HCT116 (cell line): ENCODE data around the gene ICOS. TPM values are rescaled to one million over a fixed set of nuclear protein-coding genes. Genes with fewer than 3 reads are reported as not detected.

Experiments
- ATAC-seq: fragments of 200-7000 bp; cut with Tn5 transposase; 2 replicates; pipeline ENCODE4 v1.9.1; 2020; ENCODE audit warnings: mild to moderate bottlenecking, moderate library complexity
- BruUV-seq: library from RNA; stranded (reverse); fragments of 400-500 nt; replicated peaks from 2 replicates; lab custom pipeline; 2021; lab: Mats Ljungman, UMichigan
- CTCF ChIA-PET: fragments of 300-600 bp; sonication (Branson Sonifier 250); formaldehyde crosslinking; loops from one replicate; lab custom pipeline; 2021; ENCODE audit warnings: antibody characterized with exemption; lab: Charles Lee
- POLR2A ChIA-PET: fragments of 300-600, 350-600 bp; sonication (Branson Sonifier 250); formaldehyde crosslinking; loops from one replicate; lab custom pipeline; 2021; ENCODE audit warnings: antibody characterized with exemption; lab: Charles Lee
- RAD21 ChIA-PET, 2 experiments: fragments of 300-600 bp; sonication (Branson Sonifier 250); formaldehyde crosslinking; loops; one replicate each; lab custom pipeline; 2023; ENCODE audit warnings: low total read pairs in 2 of 2; ENCODE audit not compliant: uncharacterized antibody in 2 of 2, unreplicated experiment in 2 of 2, low non-redundant PET in 1 of 2; lab: Charles Lee
- DNase-seq: peaks from one replicate; pipeline ENCODE4 v3.0.0-alpha.2; 2010; ENCODE audit warnings: low read depth, low spot score
- H2AFZ ChIP-seq: fragments of 200-600 bp; shearing (Covaris generic), sonication (generic); 2 replicates; pipeline ENCODE4 v1.6.1; 2017; ENCODE audit warnings: low read depth, mixed run types, mixed read lengths, antibody characterized with exemption, low read length; ENCODE audit not compliant: poor library complexity, severe bottlenecking
- H3K27ac ChIP-seq: 2 replicates; pipeline ENCODE4 v1.5.1; 2012; ENCODE audit warnings: low read depth, low read length
- H3K27me3 ChIP-seq: fragments of 200-600 bp; sonication (generic); 2 replicates; pipeline ENCODE4 v1.6.1; 2016; ENCODE audit warnings: mixed run types, low read length, mixed read lengths; ENCODE audit not compliant: insufficient read depth
- H3K36me3 ChIP-seq, 2 experiments: fragments of 200-500 bp in 1 of 2; fragments of 200-600 bp in 1 of 2; sonication (Bioruptor generic) in 1 of 2; sonication (generic) in 1 of 2; 2 replicates each; pipeline versions ENCODE4 v1.5.1 to v1.6.1; 2014 to 2016; ENCODE audit warnings: low read length in 2 of 2, inconsistent platforms in 1 of 2, mixed read lengths in 1 of 2, mixed run types in 1 of 2; ENCODE audit not compliant: insufficient read depth in 2 of 2, control insufficient read depth in 1 of 2
- H3K4me1 ChIP-seq, 2 experiments: fragments of 200-600 bp in 1 of 2; sonication (generic) in 1 of 2; 2 replicates each; pipeline versions ENCODE4 v1.5.1 to v1.6.1; 2012 to 2017; ENCODE audit warnings: low read length in 2 of 2, inconsistent platforms in 1 of 2, mild to moderate bottlenecking in 1 of 2, mixed read lengths in 1 of 2, mixed run types in 1 of 2, moderate library complexity in 1 of 2; ENCODE audit not compliant: insufficient read depth in 2 of 2, control insufficient read depth in 1 of 2
- H3K4me2 ChIP-seq: fragments of 200-600 bp; sonication (generic); 2 replicates; pipeline ENCODE4 v1.6.1; 2017; ENCODE audit warnings: mixed run types, low read length, mixed read lengths
- H3K4me3 ChIP-seq, 2 experiments: fragments of 200-600 bp in 1 of 2; sonication (generic) in 1 of 2; replicated peaks in 1 of 2; 2 replicates each; pipeline ENCODE4 v1.5.1; 2011 to 2016; ENCODE audit warnings: low read length in 2 of 2, control low read depth in 1 of 2, low read depth in 1 of 2, mild to moderate bottlenecking in 1 of 2, mixed read lengths in 1 of 2, mixed run types in 1 of 2
- H3K79me2 ChIP-seq: fragments of 200-600 bp; sonication (generic); 2 replicates; pipeline ENCODE4 v1.6.1; 2017; ENCODE audit warnings: mild to moderate bottlenecking, mixed run types, low read length, moderate library complexity, mixed read lengths; ENCODE audit not compliant: insufficient read depth
- H3K9ac ChIP-seq: fragments of 200-600 bp; sonication (generic); 2 replicates; pipeline ENCODE4 v1.6.1; 2016; ENCODE audit warnings: low read length, mixed read lengths
- H3K9me2 ChIP-seq: fragments of 200-600 bp; sonication (generic), shearing (Covaris generic); 2 replicates; pipeline ENCODE4 v1.6.1; 2017; ENCODE audit warnings: mixed run types, mild to moderate bottlenecking, moderate library complexity; ENCODE audit not compliant: insufficient read depth
- H3K9me3 ChIP-seq, 2 experiments: fragments of 200-500 bp in 1 of 2; fragments of 200-600 bp in 1 of 2; sonication (Bioruptor generic) in 1 of 2; sonication (generic) in 1 of 2; 2 replicates each; pipeline ENCODE4 v1.6.1; 2014 to 2017; ENCODE audit warnings: low read length in 2 of 2, mixed read lengths in 2 of 2, inconsistent platforms in 1 of 2, low read depth in 1 of 2, mild to moderate bottlenecking in 1 of 2, mixed run types in 1 of 2, moderate library complexity in 1 of 2; ENCODE audit not compliant: control insufficient read depth in 1 of 2, insufficient read depth in 1 of 2
- H4K20me1 ChIP-seq: fragments of 200-600 bp; sonication (generic), shearing (Covaris generic); 2 replicates; pipeline ENCODE4 v1.6.1; 2017; ENCODE audit warnings: mixed run types, mild to moderate bottlenecking, moderate library complexity; ENCODE audit not compliant: insufficient read depth
- CBX3 ChIP-seq: IDR thresholded peaks from 2 replicates; pipeline ENCODE4 v1.6.1; 2012; ENCODE audit warnings: low read depth
- CEBPB ChIP-seq: IDR thresholded peaks from 2 replicates; pipeline ENCODE4 v1.6.1; 2012; ENCODE audit warnings: low read depth
- EGR1 ChIP-seq: IDR thresholded peaks from 2 replicates; pipeline ENCODE4 v1.6.1; 2012; ENCODE audit warnings: low read depth
- ELF1 ChIP-seq: IDR thresholded peaks from 2 replicates; pipeline ENCODE4 v1.6.1; 2012; ENCODE audit warnings: low read depth, borderline replicate concordance
- EZH2 ChIP-seq: fragments of 200-600 bp; sonication (generic); IDR thresholded peaks from 2 replicates; pipeline ENCODE4 v1.6.1; 2017; ENCODE audit warnings: antibody characterized with exemption, mixed run types
- EZH2phosphoT487 ChIP-seq: fragments of 200-600 bp; IDR thresholded peaks from 2 replicates; pipeline ENCODE4 v1.6.1; 2018; ENCODE audit warnings: antibody characterized with exemption, borderline replicate concordance
- FOSL1 ChIP-seq: IDR thresholded peaks from 2 replicates; pipeline ENCODE4 v1.6.1; 2012; ENCODE audit warnings: low read depth
- JUND ChIP-seq: IDR thresholded peaks from 2 replicates; pipeline ENCODE4 v1.6.1; 2012
- POLR2A ChIP-seq: IDR thresholded peaks from 2 replicates; pipeline ENCODE4 v1.7.0; 2011; ENCODE audit warnings: borderline replicate concordance; ENCODE audit not compliant: insufficient read depth, insufficient read length; ENCODE audit errors: extremely low read depth
- POLR2AphosphoS5 ChIP-seq: IDR thresholded peaks from 2 replicates; pipeline ENCODE4 v1.6.1; 2011; ENCODE audit warnings: mild to moderate bottlenecking, low read depth, low read length, moderate library complexity
- RAD21 ChIP-seq: IDR thresholded peaks from 2 replicates; pipeline ENCODE4 v1.6.1; 2012; ENCODE audit warnings: low read depth, mild to moderate bottlenecking
- SIN3A ChIP-seq: IDR thresholded peaks from 2 replicates; pipeline ENCODE4 v1.6.1; 2012; ENCODE audit warnings: low read depth
- SP1 ChIP-seq: IDR thresholded peaks from 2 replicates; pipeline ENCODE4 v1.6.1; 2012; ENCODE audit warnings: low read depth
- SRF ChIP-seq: IDR thresholded peaks from 2 replicates; pipeline ENCODE4 v1.6.1; 2012; ENCODE audit warnings: low read depth
- TCF7L2 ChIP-seq: IDR thresholded peaks from 2 replicates; pipeline ENCODE4 v1.7.0; 2011; ENCODE audit warnings: borderline replicate concordance, inconsistent platforms; ENCODE audit not compliant: insufficient read depth, insufficient read length; ENCODE audit errors: extremely low read depth
- YY1 ChIP-seq: IDR thresholded peaks from 2 replicates; pipeline ENCODE4 v1.6.1; 2011; ENCODE audit warnings: low read length, low read depth, moderate library complexity, mild to moderate bottlenecking; ENCODE audit not compliant: insufficient replicate concordance; ENCODE audit errors: extremely low read depth
- ZNF274 ChIP-seq: fragments of 200-500 bp; sonication (Bioruptor generic); IDR thresholded peaks from 2 replicates; pipeline ENCODE4 v1.6.1; 2014; ENCODE audit warnings: mild to moderate bottlenecking, low read depth, low read length, inconsistent platforms
- intact Hi-C: fragments of 100-400 bp; cut with micrococcal nuclease; formaldehyde crosslinking; loops from 2 replicates; pipeline ENCODE4 v1.10.0; 2022
- total RNA-seq: library from RNA; stranded (reverse); gene quantifications from one replicate; pipeline ENCODE4 v1.2.1, GENCODE V29; 2021; ENCODE audit not compliant: unreplicated experiment
- TF ChIP-seq, protein P1 (sequence below): IDR thresholded peaks from 2 replicates; pipeline ENCODE4 v1.6.1; 2012; ENCODE audit warnings: low read depth
- TF ChIP-seq, protein P2 (sequence below): IDR thresholded peaks from 2 replicates; pipeline ENCODE4 v1.6.1; 2011; ENCODE audit warnings: mild to moderate bottlenecking, low read length, moderate library complexity; ENCODE audit not compliant: insufficient replicate concordance; ENCODE audit errors: extremely low read depth
- TF ChIP-seq, protein P3 (sequence below), 3 experiments: fragments of 200-600 bp in 1 of 3; sonication (generic) in 1 of 3; IDR thresholded peaks in 2 of 3; conservative IDR thresholded peaks in 1 of 3; 2 replicates each; pipeline ENCODE4 v1.5.1; 2012 to 2017; ENCODE audit warnings: low read depth in 2 of 3, low read length in 2 of 3, antibody characterized with exemption in 1 of 3, borderline replicate concordance in 1 of 3, control low read depth in 1 of 3, mild to moderate bottlenecking in 1 of 3, mixed read lengths in 1 of 3, mixed run types in 1 of 3, moderate library complexity in 1 of 3; ENCODE audit not compliant: insufficient read depth in 1 of 3

The ICOS gene
- total RNA-seq, 1 experiment from 2014 or later, result not detected

DNA sequence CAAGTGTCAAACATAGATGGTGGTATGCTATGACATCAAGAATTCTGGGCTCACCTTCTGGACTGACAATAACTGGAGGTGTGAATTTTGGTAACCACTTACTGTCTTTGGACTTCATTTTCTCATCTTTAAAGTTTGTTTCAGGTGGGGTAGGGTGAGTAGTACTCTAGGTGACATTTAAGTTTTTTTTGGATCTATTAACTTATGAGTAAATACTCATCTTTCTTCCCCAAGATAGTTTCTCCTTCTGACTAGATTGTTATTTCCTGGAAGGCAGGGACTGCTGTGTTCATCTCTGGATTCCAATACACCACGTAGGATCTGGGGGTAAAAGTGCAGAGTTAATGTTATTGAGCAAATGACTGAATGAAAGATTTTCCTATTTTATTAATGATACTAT lies 55.9 kb downstream of the ICOS start:
- Histone ChIP-seq H3K4me2 (no peak overlapping the region), H4K20me1 (no peaks in the 10 kb centered on the region), H3K36me3 (no peaks in the 10 kb centered on the region), H3K79me2 (no peaks in the 10 kb centered on the region), H3K27me3 (no peaks in the 10 kb centered on the region), H3K9me2 (no peaks in the 10 kb centered on the region), H2AFZ (no peak overlapping the region), H3K9me3 (no peaks in the 10 kb centered on the region), H3K27ac (no peak overlapping the region), H3K9ac (no peak overlapping the region), H3K4me1 (no peaks in the 10 kb centered on the region), H3K4me3 (no peak overlapping the region)
- ChIA-PET CTCF (no interaction called here), RAD21 (no interaction called here), POLR2A (no interaction called here)
- ATAC-seq (no peak), DNase-seq (no peak)
- no TSS peak for BruUV-seq
- intact Hi-C loops, result no loop called here
- TF ChIP-seq FOSL1 (no peak), POLR2AphosphoS5 (no peak), TCF7L2 (no peak), YY1 (no peak), JUND (no peak), SP1 (no peak), ELF1 (no peak), EZH2 (no peak), RAD21 (no peak), CBX3 (no peak), SRF (no peak), EGR1 (no peak), POLR2A (no peak), CEBPB (no peak), EZH2phosphoT487 (no peak), ZNF274 (no peak), SIN3A (no peak)
- TF ChIP-seq, protein P1, sequence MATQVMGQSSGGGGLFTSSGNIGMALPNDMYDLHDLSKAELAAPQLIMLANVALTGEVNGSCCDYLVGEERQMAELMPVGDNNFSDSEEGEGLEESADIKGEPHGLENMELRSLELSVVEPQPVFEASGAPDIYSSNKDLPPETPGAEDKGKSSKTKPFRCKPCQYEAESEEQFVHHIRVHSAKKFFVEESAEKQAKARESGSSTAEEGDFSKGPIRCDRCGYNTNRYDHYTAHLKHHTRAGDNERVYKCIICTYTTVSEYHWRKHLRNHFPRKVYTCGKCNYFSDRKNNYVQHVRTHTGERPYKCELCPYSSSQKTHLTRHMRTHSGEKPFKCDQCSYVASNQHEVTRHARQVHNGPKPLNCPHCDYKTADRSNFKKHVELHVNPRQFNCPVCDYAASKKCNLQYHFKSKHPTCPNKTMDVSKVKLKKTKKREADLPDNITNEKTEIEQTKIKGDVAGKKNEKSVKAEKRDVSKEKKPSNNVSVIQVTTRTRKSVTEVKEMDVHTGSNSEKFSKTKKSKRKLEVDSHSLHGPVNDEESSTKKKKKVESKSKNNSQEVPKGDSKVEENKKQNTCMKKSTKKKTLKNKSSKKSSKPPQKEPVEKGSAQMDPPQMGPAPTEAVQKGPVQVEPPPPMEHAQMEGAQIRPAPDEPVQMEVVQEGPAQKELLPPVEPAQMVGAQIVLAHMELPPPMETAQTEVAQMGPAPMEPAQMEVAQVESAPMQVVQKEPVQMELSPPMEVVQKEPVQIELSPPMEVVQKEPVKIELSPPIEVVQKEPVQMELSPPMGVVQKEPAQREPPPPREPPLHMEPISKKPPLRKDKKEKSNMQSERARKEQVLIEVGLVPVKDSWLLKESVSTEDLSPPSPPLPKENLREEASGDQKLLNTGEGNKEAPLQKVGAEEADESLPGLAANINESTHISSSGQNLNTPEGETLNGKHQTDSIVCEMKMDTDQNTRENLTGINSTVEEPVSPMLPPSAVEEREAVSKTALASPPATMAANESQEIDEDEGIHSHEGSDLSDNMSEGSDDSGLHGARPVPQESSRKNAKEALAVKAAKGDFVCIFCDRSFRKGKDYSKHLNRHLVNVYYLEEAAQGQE, result no peak
- TF ChIP-seq, protein P2, sequence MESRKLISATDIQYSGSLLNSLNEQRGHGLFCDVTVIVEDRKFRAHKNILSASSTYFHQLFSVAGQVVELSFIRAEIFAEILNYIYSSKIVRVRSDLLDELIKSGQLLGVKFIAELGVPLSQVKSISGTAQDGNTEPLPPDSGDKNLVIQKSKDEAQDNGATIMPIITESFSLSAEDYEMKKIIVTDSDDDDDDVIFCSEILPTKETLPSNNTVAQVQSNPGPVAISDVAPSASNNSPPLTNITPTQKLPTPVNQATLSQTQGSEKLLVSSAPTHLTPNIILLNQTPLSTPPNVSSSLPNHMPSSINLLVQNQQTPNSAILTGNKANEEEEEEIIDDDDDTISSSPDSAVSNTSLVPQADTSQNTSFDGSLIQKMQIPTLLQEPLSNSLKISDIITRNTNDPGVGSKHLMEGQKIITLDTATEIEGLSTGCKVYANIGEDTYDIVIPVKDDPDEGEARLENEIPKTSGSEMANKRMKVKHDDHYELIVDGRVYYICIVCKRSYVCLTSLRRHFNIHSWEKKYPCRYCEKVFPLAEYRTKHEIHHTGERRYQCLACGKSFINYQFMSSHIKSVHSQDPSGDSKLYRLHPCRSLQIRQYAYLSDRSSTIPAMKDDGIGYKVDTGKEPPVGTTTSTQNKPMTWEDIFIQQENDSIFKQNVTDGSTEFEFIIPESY, result no peak
- TF ChIP-seq, protein P3, sequence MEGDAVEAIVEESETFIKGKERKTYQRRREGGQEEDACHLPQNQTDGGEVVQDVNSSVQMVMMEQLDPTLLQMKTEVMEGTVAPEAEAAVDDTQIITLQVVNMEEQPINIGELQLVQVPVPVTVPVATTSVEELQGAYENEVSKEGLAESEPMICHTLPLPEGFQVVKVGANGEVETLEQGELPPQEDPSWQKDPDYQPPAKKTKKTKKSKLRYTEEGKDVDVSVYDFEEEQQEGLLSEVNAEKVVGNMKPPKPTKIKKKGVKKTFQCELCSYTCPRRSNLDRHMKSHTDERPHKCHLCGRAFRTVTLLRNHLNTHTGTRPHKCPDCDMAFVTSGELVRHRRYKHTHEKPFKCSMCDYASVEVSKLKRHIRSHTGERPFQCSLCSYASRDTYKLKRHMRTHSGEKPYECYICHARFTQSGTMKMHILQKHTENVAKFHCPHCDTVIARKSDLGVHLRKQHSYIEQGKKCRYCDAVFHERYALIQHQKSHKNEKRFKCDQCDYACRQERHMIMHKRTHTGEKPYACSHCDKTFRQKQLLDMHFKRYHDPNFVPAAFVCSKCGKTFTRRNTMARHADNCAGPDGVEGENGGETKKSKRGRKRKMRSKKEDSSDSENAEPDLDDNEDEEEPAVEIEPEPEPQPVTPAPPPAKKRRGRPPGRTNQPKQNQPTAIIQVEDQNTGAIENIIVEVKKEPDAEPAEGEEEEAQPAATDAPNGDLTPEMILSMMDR (IDR thresholded peaks at IDR 0.05 in 2 of 3, conservative IDR thresholded peaks at IDR 0.05 in 1 of 3; ENCODE audit: borderline replicate concordance in 1 of 3, insufficient read depth in 1 of 3, low read depth in 2 of 3, low read length in 2 of 3), result no peak
